HK-2 (cell line): ENCODE results near the gene ADAMTS8.

Experiments used
- DNase-seq: peaks from one replicate; pipeline ENCODE4 v3.0.0-alpha.2; 2018; ENCODE audit not compliant: unreplicated experiment

The ADAMTS8 gene

GRCh38 chr11:130397780-130398179 lies 30.6 kb downstream of the ADAMTS8 start:
- no peak for DNase-seq

- no peak for DNase-seq
Observed at GRCh38 chr11:130396965-130397364, 31.4 kb downstream of the ADAMTS8 start.

GRCh38 chr11:130394615-130395014 lies 33.8 kb downstream of the ADAMTS8 start:
- DNase-seq = no peak

- no peak for DNase-seq
Observed at GRCh38 chr11:130391711-130392110, 36.7 kb downstream of the ADAMTS8 start.

GRCh38 chr11:130390071-130390758 lies 38.2 kb downstream of the ADAMTS8 start:
- no peak for DNase-seq

- DNase-seq = no peak
Observed at GRCh38 chr11:130389335-130389935, 39.0 kb downstream of the ADAMTS8 start.

- DNase-seq = no peak
Observed at GRCh38 chr11:130388607-130389205, 39.7 kb downstream of the ADAMTS8 start.

- no peak for DNase-seq
Observed at GRCh38 chr11:130386056-130386455, 42.4 kb downstream of the ADAMTS8 start.

GRCh38 chr11:130383344-130384211 lies 44.8 kb downstream of the ADAMTS8 start:
- peak; percentile 77 for DNase-seq

GRCh38 chr11:130381317-130381716 lies 47.1 kb downstream of the ADAMTS8 start:
- DNase-seq = no peak

- DNase-seq = no peak
Observed at GRCh38 chr11:130380778-130381177, 47.6 kb downstream of the ADAMTS8 start.

- DNase-seq = peak; percentile 34
Observed at GRCh38 chr11:130379276-130379675, 49.1 kb downstream of the ADAMTS8 start.

- no peak for DNase-seq
Observed at GRCh38 chr11:130370845-130371590, 57.4 kb downstream of the ADAMTS8 start.

- no peak for DNase-seq
Observed at GRCh38 chr11:130369713-130370112, 58.7 kb downstream of the ADAMTS8 start.

- no peak for DNase-seq
Observed at GRCh38 chr11:130369141-130369691, 59.2 kb downstream of the ADAMTS8 start.

GRCh38 chr11:130359419-130359818 lies 69.0 kb downstream of the ADAMTS8 start:
- no peak for DNase-seq

GRCh38 chr11:130358398-130358797 lies 70.0 kb downstream of the ADAMTS8 start:
- no peak for DNase-seq
